ENCODE measurements around the gene ABCB9.
"Not testable (repeated sequence)": the region's sequence is repeated elsewhere in the genome, so short reads cannot be mapped to it uniquely, and the experiment has no call there.

Gene ABCB9

DNA sequence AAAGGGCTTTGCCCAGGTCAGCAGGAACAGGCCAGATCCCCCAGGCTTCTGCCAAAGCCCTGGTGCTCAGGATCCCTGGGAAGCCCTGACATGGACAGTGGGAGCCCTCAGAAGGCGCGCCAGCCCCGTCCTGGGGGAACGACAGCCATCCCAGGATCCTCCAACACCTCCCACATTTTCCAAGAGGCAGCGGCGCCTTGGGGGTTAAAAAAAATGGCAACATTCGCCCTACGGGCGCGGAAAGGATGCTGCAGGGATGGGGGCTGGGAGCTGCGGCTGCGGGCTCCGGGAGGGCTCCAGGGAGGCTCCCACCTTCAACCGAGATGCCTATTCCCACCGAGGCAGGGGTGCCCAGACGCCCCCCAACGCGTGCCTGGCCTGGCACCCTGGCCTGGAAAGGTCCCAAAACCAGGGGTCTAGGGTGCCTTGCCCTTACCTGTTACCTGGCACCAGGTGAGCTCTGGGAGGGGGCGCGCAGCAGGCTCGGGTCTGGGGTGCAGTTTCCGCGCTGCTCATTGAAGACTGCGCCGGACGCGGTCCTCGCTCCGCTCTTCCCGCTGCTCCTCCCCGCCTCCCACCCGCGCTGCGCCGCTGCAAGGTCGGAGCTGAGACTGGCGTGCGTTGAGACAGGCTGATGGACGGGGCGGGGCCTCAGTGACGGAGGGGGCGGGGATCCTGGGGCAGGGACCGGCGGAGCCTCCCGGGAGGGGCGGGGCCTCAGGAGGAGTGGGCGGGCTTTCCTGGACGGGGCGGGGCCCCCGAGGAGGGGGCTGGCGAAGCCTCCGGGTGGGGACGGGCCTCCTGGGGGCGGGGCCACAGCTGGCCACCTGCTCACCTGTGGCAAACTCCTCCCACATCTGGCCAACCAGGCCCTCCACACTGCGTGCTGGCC is at the start of gene ABCB9:
Gene ABCB9, minus strand, starts transcription at position 613 of the 892 bp plus-strand sequence. CDS start 6,228 bp downstream, outside the sequence.
- H3K4me3 ChIP-seq (ENCODE audit: low read length), result peak within 1 kb of the TSS; percentile 83
- DNase-seq (ENCODE audit: low read depth), result peak; percentile 82
- TF ChIP-seq CTCF (conservative IDR thresholded peaks at IDR 0.05; ENCODE audit: low read length), result no peak

DNA sequence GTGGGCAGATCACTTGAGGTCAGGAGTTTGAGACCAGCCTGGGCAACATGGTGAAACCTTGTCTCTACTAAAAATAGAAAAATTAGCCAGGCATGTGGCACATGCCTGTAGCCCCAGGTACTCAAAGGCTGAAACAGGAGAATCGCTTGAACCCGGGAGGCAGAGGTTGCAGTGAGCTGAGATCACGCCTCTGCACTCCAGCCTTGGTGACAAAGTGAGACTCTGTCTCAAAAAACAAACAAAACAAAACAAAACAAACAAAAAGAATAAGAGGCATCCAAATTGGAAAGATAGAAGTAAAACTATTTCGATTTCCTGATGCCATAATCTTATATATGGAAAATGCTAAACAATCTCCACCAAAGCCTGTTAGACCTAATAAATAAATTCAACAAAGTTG is 48.2 kb upstream of the ABCB9 start:
- DNase-seq (ENCODE audit: low read depth); H3K4me3 ChIP-seq (ENCODE audit: low read length): not testable (repeated sequence)

DNA sequence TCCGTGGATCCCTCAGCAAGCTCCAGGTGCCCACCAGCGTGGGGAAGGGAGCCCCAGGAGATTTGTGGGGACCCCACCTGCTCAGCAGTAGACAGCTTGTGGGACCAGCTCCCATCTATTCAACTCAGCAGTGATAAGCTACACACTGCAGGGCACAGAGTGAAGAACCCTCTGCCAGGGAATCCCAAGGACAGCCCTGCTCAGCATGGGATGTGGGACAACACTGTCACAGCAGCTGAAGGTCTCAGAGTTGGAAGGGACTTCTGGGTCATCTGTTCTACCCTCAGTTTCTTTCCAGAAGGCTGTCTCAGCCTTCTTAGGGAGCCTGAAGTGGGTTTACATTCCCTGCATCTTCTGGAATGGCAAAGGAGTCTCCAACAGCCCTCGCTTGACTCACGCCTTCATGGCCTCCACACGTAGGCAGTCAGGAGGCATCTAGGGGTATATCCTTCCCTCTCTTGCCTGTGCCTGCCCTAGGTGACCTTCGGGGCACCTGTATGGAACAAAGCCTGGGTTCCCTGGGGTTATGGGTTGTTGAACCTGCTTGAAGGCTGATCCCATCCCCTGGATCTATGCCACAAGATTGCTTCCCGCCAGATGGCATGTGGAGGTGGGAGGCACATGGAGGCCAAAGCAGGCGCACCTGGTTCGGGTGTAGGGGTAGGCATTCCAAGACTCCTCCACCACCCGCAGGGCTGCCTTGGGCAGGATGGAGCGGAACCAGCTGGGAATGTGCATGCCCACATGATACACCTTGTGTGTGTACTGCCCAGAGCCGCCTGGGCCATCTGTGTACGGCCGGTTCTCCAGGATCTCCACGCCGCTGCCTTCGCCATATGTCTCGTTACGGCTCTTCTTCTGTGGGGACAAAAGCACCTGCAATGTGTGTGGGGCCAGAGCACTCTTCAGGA is 47.2 kb upstream of the ABCB9 start:
- no peak overlapping the region for H3K4me3 ChIP-seq (ENCODE audit: low read length)
- no peak for TF ChIP-seq CTCF (conservative IDR thresholded peaks at IDR 0.05; ENCODE audit: low read length)
- no peak for DNase-seq (ENCODE audit: low read depth)

DNA sequence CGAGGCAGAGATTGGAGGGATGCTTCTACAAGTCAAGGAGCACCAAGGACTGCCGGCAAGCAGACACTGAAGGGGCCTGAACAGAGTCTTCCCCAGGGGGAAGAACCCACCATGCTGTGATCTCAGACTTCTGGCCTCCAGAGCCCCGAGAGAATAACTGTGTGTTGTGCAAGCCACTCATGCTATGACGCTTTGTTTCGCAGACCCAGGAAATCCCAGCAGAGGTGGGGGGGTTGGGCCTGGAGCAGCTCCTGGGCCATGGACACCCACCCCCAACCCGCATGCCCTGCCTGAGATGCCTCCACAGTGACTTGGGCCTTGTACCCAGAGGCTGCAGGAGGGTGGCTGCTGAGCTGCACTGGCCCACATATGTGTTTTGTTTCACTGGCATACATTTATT is 45.4 kb upstream of the ABCB9 start:
- H3K4me3 ChIP-seq (ENCODE audit: low read length), result no peak overlapping the region
- no peak for DNase-seq (ENCODE audit: low read depth)
- no peak for TF ChIP-seq CTCF (conservative IDR thresholded peaks at IDR 0.05; ENCODE audit: low read length)

GRCh38 chr12:123010681-123011080 is 44.4 kb upstream of the ABCB9 start:
- no peak for TF ChIP-seq CTCF (conservative IDR thresholded peaks at IDR 0.05; ENCODE audit: low read length)
- no peak overlapping the region for H3K4me3 ChIP-seq (ENCODE audit: low read length)
- no peak for DNase-seq (ENCODE audit: low read depth)

DNA sequence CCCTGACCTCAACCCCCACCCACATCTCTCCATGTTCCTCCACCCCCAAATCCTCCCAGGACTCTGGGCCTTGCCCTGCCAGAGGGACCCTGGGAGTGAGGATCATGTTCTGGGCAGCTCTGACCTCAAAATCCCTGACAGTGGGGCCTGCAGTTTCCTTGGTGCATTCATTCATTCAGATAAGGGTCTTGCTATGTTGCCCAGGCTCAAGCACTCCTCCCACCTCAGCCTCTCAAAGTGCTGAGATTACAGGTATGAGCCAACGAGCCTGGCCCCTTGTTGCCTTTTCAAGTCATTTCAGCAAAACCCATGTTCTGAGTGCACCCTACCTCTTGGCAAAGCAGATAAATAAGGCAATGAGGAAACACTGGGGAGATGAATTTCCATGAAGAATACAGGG is 43.8 kb upstream of the ABCB9 start:
- no peak for DNase-seq (ENCODE audit: low read depth)
- no peak overlapping the region for H3K4me3 ChIP-seq (ENCODE audit: low read length)
- TF ChIP-seq CTCF (conservative IDR thresholded peaks at IDR 0.05; ENCODE audit: low read length), result no peak

DNA sequence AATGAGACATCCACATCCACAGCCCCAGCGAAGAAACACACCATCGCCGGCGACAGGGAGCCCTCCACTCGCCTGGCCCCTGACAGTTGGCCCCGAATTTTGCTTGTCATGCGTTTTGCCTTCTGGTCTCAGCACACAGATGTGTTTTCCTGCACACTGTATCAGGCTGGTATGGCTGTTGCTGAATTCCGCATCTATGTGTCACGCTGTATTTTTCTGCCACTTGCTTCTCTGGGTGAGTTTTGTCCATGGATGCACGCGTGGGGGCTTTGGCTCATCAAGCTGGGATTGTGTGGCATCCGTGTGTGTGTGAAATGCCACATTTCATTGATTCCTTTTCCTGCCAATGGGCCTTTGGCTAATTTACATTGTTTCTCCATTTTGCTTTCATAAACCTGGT is 40.7 kb upstream of the ABCB9 start:
- no peak for TF ChIP-seq CTCF (conservative IDR thresholded peaks at IDR 0.05; ENCODE audit: low read length)
- no peak overlapping the region for H3K4me3 ChIP-seq (ENCODE audit: low read length)
- DNase-seq (ENCODE audit: low read depth), result peak; percentile 29
